ENCODE measurements around the gene TUT1.
"Not testable (repeated sequence)": the region's sequence is repeated elsewhere in the genome, so short reads cannot be mapped to it uniquely, and the experiment has no call there.

Gene TUT1

DNA sequence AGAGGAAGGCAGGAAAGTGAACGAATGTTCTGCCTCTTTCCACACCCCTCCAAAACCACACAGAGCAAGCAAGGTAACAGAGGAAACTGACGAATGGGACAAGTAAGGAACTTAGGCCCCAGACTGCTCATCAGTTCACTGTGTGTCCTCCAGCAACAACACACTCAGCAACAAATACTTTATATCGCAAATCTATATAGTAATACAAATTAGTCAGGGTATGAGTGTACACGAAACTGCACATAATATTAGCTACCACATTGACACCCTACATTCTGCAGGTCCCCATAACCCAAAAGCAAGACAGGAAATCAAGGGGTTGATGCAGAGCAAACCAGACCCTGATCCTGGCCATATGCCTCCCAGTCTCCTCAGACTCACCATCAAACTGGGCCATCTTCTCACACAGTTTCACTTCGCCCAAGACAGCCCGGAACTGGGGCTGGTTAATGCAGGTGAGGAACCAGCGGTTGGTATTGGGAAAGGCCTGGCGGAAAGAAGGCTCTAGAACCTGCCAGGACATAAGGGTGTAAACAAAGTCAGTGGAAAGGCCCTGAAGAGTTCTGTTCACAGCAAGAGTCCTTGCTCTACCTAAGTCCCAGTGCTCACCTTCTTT, 24.2 kb downstream of the TUT1 start:
- TF ChIP-seq, protein P1, sequence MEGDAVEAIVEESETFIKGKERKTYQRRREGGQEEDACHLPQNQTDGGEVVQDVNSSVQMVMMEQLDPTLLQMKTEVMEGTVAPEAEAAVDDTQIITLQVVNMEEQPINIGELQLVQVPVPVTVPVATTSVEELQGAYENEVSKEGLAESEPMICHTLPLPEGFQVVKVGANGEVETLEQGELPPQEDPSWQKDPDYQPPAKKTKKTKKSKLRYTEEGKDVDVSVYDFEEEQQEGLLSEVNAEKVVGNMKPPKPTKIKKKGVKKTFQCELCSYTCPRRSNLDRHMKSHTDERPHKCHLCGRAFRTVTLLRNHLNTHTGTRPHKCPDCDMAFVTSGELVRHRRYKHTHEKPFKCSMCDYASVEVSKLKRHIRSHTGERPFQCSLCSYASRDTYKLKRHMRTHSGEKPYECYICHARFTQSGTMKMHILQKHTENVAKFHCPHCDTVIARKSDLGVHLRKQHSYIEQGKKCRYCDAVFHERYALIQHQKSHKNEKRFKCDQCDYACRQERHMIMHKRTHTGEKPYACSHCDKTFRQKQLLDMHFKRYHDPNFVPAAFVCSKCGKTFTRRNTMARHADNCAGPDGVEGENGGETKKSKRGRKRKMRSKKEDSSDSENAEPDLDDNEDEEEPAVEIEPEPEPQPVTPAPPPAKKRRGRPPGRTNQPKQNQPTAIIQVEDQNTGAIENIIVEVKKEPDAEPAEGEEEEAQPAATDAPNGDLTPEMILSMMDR (IDR thresholded peaks at IDR 0.05; ENCODE audit: borderline replicate concordance, insufficient read depth, low read depth, low read length), result no peak

DNA sequence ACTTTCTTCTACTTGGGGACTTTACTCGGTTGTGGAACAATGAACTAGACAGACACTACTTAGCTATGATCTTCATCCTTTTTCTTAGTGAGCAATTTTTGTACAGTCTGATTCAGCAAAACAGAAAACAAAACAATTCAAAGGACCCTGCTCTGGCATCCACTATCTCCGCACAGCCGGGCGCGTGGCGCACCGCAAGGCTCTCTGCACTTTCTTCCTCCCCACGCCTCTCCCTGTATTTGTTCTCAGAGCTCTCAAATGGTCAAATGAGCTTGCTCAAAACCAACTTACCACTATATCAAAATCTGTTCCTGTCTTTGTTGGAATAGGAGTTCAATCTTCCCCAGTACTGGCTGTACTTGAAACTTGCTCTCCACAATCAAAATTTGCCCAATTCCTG, 25.1 kb downstream of the TUT1 start:
- no peak overlapping the region for H3K4me3 ChIP-seq (ENCODE audit: low read depth, low read length)
- TF ChIP-seq, protein P1 (IDR thresholded peaks at IDR 0.05; ENCODE audit: borderline replicate concordance, insufficient read depth, low read depth, low read length), result no peak

More for the DNA sequence above, 24.2 kb downstream of the TUT1 start:
- no peak overlapping the region for H3K4me3 ChIP-seq (ENCODE audit: low read depth, low read length)

DNA sequence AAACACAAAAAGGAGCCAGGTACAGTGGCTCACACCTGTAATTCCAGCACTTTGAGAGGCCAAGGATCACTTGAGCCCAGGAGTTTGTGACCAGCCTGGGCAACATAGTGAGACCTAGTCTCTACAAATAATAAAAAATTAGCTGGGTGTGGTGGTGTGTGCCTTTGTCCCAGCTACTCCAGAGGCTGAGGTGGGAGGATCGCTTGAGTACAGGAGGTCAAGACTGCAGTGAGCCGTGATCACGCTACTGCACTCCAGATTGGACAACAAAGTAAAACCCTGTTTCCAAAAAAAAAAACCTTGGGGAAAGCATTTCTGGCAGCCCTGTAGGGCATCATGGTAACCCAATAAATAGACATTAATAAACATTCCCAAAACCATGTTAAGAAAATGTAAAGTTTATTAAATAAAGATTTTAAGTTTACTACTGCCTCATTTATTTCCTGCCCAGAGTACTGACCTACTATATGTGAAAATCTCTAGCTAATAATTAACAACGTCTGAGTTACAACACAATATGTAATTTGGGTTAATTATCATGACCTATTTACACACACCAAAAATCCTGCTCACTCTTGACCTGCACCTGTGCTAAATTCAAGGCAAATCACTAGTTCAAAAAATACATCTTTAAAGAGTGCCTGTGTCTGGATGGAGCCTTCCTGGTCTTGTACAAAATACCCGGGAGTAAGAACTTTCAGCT, 26.1 kb downstream of the TUT1 start:
- TF ChIP-seq, protein P1 (IDR thresholded peaks at IDR 0.05; ENCODE audit: borderline replicate concordance, insufficient read depth, low read depth, low read length), result no peak
- no peak overlapping the region for H3K4me3 ChIP-seq (ENCODE audit: low read depth, low read length)

DNA sequence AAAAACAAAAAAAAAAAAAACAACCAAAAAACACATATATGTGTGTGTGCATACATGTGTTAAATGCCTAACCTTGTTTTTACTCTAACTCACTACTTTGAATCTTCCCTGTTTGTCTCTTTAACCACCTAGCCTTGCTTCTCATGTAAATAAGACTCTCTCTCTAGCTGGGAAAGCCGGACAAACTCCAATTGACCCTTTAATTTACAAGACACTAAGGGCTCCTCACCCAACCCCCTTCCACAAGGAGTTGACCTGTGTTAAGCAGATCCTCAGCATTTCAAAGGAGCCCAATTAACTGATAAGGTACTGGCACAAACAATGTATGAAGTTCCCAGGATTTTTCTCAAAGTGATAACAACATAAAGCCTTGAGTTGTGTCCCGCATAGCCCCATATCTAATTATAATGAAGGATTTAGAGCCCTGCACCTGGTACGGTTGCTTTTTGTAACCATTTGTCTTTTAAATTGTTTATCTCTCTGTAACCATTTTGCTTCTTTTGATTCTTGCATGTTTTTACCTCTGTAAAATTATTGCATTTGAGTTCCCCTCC, 29.6 kb downstream of the TUT1 start:
- H3K4me3 ChIP-seq (ENCODE audit: low read depth, low read length), result not testable (repeated sequence)

DNA sequence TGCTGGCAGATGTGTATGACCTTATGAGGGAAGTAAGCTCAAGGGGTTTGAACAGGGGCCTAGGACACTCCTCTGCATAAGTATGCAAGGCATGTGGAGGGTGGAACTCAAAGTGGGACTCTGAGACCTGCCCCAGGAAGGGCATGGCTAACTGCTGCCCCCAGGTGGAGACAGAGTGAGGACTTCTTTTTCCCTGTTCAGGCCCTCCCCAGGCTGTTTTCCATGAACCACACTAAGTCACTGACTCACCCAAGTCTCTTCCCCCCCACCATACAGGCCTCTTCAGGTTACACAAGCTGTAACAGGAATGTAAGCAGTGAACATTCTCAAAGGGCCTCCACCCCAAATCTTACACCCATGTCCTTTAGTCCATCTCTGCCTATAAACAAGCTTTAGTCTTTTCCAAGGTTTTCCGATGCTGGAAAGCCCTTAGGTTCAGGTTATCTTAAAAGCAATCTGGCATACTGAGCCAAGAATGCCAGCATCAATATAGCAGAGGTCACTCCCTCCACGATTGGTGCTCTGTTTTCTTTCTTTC, 30.7 kb downstream of the TUT1 start:
- H3K4me3 ChIP-seq (ENCODE audit: low read depth, low read length), result no peak overlapping the region
- TF ChIP-seq, protein P1 (IDR thresholded peaks at IDR 0.05; ENCODE audit: borderline replicate concordance, insufficient read depth, low read depth, low read length), result peak; percentile 68

DNA sequence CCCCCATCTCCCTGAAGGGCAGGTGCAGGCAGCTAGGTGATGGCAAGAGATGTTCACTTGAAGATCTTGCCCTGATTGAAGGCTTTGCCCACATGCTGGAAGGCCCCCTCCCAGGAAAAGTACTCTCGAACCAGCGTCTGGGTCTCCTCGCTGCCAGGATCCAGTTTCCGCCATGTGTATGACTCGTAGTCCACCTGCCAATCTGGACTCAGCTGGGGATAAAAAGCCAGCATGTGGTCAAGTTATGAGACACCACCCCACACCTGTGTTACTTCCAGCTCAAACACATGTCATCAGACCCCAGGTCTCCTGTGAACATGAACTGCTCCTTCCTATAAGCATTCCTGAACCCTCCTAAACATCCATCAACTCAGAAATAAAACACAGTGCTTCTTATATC, 31.7 kb downstream of the TUT1 start:
- not testable (repeated sequence) for H3K4me3 ChIP-seq (ENCODE audit: low read depth, low read length)

DNA sequence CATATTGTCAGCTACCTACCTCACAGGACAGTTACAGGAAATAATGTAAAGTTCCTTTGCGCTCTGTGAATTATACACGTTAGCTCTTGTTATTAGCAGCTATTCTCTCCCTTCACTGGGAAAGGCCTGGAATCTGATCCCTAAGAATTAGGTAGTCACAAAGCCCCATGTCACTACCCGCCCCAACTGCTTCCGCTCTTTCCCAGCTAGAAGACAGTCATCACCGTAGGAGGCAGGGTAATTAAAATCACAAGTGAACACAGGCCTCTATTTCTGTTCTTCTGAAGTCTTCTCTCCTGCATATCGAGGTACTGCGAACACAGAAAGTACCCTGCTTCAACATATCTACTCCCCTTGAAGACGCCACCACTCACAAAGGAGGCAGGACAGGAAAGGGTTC, 32.1 kb downstream of the TUT1 start:
- TF ChIP-seq, protein P1 (IDR thresholded peaks at IDR 0.05; ENCODE audit: borderline replicate concordance, insufficient read depth, low read depth, low read length), result no peak
- no peak overlapping the region for H3K4me3 ChIP-seq (ENCODE audit: low read depth, low read length)

DNA sequence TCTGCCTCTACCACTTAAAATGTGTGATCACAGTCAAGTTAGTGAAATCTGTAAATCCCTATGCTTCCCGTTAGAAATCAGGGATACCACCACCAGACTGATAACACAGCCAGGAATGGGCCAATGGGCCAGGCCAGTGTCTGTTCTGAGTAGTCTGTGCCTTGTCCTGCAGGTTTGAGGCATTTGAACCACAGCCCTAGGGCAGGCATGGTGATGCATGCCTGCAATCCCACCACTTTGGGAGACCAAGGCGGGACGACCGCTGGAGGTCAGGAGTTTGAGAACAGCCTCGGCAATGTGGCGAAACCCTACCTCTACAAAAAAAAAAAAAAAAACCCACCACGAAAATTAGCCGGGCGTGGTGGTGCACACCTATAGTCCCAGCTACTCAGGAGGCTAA, 32.7 kb downstream of the TUT1 start:
- H3K4me3 ChIP-seq (ENCODE audit: low read depth, low read length), result no peak overlapping the region
- TF ChIP-seq, protein P1 (IDR thresholded peaks at IDR 0.05; ENCODE audit: borderline replicate concordance, insufficient read depth, low read depth, low read length), result no peak
